T-helper 17 cell (primary cell): ENCODE data around the gene CRHR2. TPM values are rescaled to one million over a fixed set of nuclear protein-coding genes. Genes with fewer than 3 reads are reported as not detected.
"Not testable (repeated sequence)": the region's sequence is repeated elsewhere in the genome, so short reads cannot be mapped to it uniquely, and the experiment has no call there.

Source experiments
- ATAC-seq: fragments of 150-1000 bp; cut with Tn5 transposase; 2 replicates; pipeline ENCODE4 v1.10.0; 2021; ENCODE audit warnings: mild to moderate bottlenecking, moderate library complexity
- DNase-seq, 3 donors: peaks; one replicate each; pipeline versions ENCODE4 v3.0.0 to v3.0.0-alpha.2; 2020 to 2021
- H3K9me3 ChIP-seq: one replicate; pipeline ENCODE4 v1.7.0; 2013; ENCODE audit warnings: low read length, mild to moderate bottlenecking; ENCODE audit not compliant: control insufficient read depth, poor library complexity, severe bottlenecking
- H3K27ac Mint-ChIP-seq: one replicate; pipeline ENCODE4 v1.8.0; 2022; ENCODE audit warnings: mild to moderate bottlenecking, moderate library complexity, mixed read lengths
- H3K27me3 Mint-ChIP-seq: one replicate; pipeline ENCODE4 v1.8.0; 2022; ENCODE audit warnings: mixed read lengths
- H3K36me3 Mint-ChIP-seq: one replicate; pipeline ENCODE4 v1.8.0; 2022; ENCODE audit warnings: low read depth, mixed read lengths
- H3K4me1 Mint-ChIP-seq: one replicate; pipeline ENCODE4 v1.8.0; 2022; ENCODE audit warnings: mild to moderate bottlenecking, mixed read lengths
- H3K4me3 Mint-ChIP-seq: one replicate; pipeline ENCODE4 v1.8.0; 2022; ENCODE audit warnings: mild to moderate bottlenecking, moderate library complexity, mixed read lengths
- total RNA-seq, 4 donors: library from RNA in 2 of 4; stranded (reverse) in 2 of 4; gene quantifications; one replicate each; pipeline ENCODE4 v1.2.3 and lab custom pipeline; 2022 to 2026

The CRHR2 gene
- total RNA-seq, 2 donors from 2014 or later: not detected

DNA sequence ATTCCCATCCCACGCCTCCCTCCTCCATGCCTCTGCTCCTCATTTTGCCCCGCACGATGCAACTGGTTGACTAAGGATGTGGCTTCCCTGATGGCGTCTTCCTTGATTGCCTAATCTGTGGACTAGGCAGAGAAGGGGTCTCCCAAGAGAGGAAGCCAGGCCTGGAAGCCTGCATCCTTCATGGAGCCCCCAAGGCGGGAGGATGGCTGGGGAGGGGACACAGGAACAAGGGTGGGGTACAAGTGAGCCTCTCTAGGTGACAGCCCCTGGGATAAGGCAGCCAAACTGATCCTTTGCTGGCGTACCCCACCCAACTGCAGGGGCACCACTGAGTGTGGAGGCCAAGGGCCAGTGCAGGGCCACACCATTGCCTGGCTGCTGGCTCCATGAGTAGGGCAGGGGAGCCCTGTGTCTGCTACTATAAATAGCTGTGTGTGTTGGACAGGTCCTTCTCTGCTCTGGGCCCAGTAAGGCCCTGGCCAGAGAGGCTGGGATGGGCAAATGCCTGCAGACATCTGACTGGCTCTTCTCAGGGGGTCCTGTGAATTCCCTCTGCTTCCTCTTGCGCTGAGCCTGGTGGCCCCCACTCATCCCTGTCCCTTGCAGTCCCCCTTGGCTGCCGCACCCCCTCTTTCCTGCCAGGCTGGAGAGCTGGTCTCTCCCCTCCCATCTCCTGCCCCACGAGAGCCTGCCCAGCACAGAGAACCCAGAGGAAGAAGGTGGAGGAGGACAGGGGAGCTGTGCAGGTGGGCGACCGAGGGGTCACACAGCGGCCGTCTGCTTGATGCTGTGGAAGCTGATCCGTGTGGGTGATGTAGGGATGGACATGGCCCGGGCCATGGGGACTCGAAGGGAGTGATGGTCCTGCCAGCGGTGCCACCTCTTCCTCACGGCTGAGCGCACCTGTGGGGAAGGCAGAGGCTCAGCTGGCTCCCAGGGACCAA, 29.3 kb downstream of the CRHR2 start:
- Mint-ChIP-seq H3K4me1 (peaks cover 2% of the 10 kb centered on the region), H3K36me3 (peaks cover 8% of the 10 kb centered on the region), H3K27me3 (no peaks in the 10 kb centered on the region), H3K4me3 (no peak overlapping the region), H3K27ac (no peak overlapping the region)
- ATAC-seq: no peak
- no peaks in the 10 kb centered on the region for H3K9me3 ChIP-seq
- no peak for DNase-seq

DNA sequence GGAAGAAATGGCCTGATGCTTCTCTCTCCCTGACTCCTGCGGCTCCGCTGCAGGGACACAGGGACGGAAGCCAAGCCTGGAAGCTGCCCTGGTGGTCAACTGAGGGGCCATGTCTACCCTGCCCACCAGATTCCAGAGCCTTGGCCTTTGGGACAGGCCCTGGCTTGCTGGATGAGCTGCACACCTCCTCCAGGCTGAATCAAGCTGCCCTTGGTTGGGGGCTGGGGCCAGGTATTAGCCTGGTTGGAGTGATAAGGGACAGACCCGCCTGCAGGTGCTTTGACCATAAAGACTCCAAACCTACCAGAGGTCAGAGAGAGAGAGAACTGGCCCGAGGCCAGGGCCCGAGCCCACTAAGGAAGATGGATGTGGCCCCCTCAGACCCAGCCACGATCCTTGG, 30.1 kb downstream of the CRHR2 start:
- Mint-ChIP-seq H3K36me3 (peaks cover 6% of the 10 kb centered on the region), H3K27me3 (no peaks in the 10 kb centered on the region), H3K27ac (peak overlapping the region; percentile 41), H3K4me1 (peaks cover 2% of the 10 kb centered on the region), H3K4me3 (peak overlapping the region; percentile 12)
- H3K9me3 ChIP-seq: no peaks in the 10 kb centered on the region
- no peak for ATAC-seq
- no peak for DNase-seq

DNA sequence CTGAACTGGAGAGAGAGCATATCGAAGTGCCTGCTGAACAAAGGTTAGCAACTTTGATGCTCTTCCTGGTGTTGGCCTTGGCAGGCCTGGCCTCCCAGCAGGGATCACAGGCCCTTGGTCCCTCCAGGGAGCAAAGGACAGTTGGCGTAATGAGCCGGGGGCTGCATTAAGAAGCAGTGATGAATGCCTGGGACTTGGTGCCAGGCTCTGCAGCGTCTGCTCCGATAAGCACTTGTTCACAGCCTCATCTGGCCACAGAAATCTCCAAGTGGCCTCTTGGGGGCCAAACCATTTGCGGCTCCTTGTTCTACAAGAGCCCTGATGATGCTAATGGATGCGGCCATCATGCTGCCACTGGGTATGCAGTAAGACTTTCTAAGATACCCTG, 31.8 kb downstream of the CRHR2 start:
- Mint-ChIP-seq H3K27me3 (no peaks in the 10 kb centered on the region), H3K4me3 (no peak overlapping the region), H3K4me1 (peaks cover 2% of the 10 kb centered on the region), H3K27ac (peak overlapping the region; percentile 63), H3K36me3 (peaks cover 6% of the 10 kb centered on the region)
- no peak for ATAC-seq
- DNase-seq: no peak
- H3K9me3 ChIP-seq: no peaks in the 10 kb centered on the region

DNA sequence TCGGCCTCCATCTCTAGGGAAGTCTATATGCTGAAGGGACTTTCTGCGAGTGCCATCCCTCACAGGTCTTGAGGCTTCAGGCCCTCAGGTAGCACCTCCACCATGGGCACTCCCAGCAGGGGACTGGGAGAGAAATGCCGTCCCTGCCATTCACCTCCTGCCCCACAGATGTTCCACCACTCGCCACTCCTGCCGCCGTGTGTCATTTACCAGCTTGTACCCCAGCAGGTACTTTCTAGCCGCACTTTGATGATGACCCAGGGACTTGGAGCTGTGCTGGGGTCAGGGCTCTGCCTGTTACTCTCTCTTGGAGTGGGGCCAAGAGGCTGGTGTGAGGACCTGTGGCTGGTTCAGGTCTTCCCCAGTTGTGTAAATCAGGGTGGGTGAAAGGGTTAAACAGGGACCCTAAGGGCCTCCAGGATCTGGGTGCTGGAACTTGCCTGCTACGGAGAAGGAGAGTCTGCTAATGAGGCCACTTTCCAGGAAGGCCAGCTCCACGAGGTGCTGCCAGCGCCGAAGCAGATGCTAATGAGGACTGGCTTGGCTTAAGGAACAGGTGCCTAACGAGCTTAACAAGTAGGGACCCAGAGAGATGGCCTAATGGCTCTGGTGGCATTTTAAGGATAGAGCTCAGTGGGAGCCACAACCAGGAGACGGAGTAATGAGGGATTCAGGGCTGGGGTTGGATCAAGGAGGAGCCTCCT, 32.4 kb downstream of the CRHR2 start:
- peaks cover 6% of the 10 kb centered on the region for H3K36me3 Mint-ChIP-seq
- H3K4me3 Mint-ChIP-seq: no peak overlapping the region
- peaks cover 2% of the 10 kb centered on the region for H3K4me1 Mint-ChIP-seq
- no peak for DNase-seq
- H3K27me3 Mint-ChIP-seq: no peaks in the 10 kb centered on the region
- H3K27ac Mint-ChIP-seq: peak overlapping the region; percentile 63
- H3K9me3 ChIP-seq: no peaks in the 10 kb centered on the region
- no peak for ATAC-seq

DNA sequence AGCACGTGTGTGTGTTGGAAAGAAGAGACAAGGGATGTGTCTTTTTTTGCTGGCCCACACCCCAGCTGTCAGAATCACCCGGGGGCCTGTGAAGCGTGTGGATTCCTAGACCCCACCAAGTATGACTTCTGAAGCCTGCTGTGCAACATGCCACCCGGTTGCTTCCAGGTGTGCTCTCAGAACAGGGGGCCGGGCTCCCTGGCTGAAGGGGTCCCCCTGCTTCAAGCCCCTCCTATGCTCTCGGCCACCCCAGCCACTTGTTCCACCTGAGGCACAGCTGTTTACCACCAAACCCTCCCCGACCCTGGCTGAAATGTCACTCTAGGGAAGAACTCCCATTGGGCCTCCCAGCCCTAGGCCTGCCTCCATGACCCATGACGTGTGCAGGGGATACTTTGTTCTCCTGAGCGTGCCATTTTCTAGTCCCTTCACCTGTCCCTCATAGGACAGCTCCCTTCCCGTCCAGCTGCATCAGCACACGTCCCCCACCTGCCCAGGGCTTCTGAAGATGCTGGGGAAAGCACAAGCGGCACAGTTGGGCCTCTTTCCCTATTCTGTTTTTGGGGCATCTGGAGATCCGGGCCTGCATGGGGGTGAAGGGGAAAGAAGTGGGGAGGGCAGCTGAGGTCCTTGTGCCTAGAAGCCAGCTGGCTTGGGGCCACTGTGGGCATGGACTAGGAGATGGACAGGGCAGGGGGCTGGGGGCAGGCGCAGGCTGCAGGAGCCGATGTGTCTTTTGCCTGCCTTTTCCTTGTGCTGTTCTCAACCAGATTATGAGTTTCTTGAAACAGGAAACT, 33.3 kb downstream of the CRHR2 start:
- no peak overlapping the region for H3K4me3 Mint-ChIP-seq
- H3K27me3 Mint-ChIP-seq: no peaks in the 10 kb centered on the region
- no peak overlapping the region for H3K27ac Mint-ChIP-seq
- H3K9me3 ChIP-seq: no peaks in the 10 kb centered on the region
- DNase-seq (no peak), ATAC-seq (no peak)
- peaks cover 4% of the 10 kb centered on the region for H3K36me3 Mint-ChIP-seq
- peaks cover 5% of the 10 kb centered on the region for H3K4me1 Mint-ChIP-seq

DNA sequence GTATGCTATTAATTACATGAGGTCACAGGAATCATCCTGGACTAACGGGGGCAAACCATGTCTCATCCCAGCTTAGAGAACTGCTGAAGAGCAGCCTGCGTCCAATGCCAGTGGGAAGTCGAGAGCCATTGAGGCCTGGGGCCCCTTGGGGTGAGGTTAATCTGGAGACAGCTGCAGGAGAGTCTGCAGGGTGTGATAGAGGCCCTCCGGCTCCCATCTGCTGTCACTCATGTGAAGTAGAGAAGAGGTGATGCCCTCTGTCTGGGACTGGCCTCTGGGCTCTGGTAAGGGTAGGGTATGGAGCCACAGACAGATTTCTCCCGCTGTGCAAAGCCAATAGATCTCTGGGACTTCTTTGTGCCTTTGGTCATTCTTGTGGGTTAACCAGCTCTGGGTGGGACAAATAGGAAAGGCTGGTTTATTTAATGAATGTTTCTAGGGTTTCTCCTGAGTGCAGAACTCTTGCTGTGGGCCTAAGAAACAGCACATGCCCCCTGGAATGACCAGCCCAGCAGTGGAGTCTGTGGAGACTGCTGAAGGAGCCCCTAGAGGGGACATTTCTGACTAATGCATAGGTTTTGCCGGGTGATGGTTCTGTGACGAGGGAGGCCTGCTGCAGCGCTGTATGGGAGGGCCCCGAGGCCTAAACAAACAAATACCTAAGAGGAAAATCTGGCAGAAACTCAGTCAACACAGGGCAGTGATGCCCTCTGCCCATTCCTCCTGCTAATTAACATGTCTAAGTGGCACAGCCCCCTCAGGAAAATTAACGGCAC, 34.5 kb downstream of the CRHR2 start:
- Mint-ChIP-seq H3K27me3 (no peaks in the 10 kb centered on the region), H3K36me3 (no peaks in the 10 kb centered on the region), H3K27ac (peak overlapping the region; percentile 6), H3K4me3 (no peak overlapping the region), H3K4me1 (peaks cover 3% of the 10 kb centered on the region)
- DNase-seq (no peak), ATAC-seq (no peak)
- H3K9me3 ChIP-seq: no peaks in the 10 kb centered on the region

DNA sequence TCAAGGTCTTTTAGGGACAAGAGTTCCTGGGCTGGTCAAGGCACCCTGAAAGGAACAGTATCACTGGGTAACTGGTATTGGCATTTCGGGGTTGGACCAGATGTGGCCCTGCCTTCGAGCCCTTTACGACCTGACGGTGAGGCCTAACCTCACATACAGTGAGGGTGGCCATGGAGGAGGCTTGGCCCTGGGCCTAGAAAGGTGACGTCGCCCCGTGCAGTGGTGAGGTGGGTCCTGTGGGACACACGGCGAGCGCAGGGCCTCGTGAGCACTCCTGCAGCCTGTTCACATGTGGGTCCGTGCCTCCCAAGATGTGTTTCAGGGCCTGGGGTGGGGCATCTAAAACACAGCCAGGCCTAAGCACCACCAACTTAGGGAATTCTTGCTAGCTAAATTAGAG, 36.1 kb downstream of the CRHR2 start:
- no peaks in the 10 kb centered on the region for H3K27me3 Mint-ChIP-seq
- H3K36me3 Mint-ChIP-seq: no peaks in the 10 kb centered on the region
- peaks cover 3% of the 10 kb centered on the region for H3K4me1 Mint-ChIP-seq
- no peak for ATAC-seq
- no peak for DNase-seq
- H3K27ac Mint-ChIP-seq: no peak overlapping the region
- H3K4me3 Mint-ChIP-seq: no peak overlapping the region
- H3K9me3 ChIP-seq: no peaks in the 10 kb centered on the region

DNA sequence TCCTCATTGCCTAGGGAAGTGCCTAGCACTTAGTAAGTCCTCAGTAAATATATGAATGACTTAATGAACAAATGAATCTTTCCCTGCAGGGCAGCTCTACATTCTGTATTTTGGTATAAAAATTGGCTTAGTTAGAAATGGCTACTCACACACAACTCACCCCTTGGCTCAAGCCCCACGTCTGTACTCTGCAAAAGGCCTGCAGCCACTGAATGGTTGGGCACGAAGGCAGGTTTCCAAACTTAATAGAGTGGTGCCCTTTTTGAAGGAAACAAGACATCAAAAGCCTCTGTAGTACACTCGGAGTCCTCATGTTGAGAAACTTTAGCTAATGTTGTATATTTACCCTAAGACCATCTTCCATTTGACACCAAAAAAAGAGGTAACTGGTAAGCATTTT, 36.6 kb downstream of the CRHR2 start:
- Mint-ChIP-seq H3K27me3 (no peaks in the 10 kb centered on the region), H3K4me3 (no peak overlapping the region), H3K4me1 (peaks cover 3% of the 10 kb centered on the region), H3K27ac (no peak overlapping the region), H3K36me3 (no peaks in the 10 kb centered on the region)
- ATAC-seq (no peak), DNase-seq (no peak)
- H3K9me3 ChIP-seq: no peaks in the 10 kb centered on the region

DNA sequence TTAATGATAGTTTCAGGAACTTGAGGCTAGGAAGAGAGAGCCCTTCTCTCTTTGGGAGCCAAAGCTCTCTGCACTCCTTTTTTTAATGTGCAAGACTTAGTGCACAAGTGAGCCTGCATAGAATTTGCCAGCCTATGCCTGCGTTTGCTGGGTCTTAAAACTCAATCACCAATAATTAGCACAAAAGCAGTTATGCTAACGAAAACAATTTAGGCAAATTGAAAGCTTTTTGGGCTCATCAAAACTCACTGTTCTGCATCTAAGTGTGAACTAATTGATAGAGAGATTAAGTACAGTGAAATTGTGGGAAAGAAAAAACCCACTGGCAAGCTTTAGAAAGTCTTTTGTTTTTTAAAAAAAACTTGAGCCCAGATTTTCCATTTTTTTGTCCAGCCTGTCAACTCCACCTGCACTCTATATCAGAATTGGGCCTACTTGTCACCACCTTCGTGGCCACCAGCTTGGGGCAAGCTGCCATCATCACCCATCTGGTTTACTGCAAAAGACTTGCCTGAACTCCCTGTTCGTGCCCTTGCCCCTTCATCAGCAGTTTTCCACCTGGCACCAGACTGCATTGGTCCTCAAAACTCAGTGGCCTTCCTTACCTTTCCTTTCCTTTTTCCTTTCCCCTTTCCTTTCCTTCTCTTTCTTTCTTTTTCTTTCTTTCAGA, 37.8 kb downstream of the CRHR2 start:
- ATAC-seq: no peak
- no peaks in the 10 kb centered on the region for H3K36me3 Mint-ChIP-seq
- no peak for DNase-seq
- peak overlapping the region; percentile 4 for H3K4me3 Mint-ChIP-seq
- H3K9me3 ChIP-seq: no peaks in the 10 kb centered on the region
- peaks cover 3% of the 10 kb centered on the region for H3K4me1 Mint-ChIP-seq
- no peaks in the 10 kb centered on the region for H3K27me3 Mint-ChIP-seq
- no peak overlapping the region for H3K27ac Mint-ChIP-seq

DNA sequence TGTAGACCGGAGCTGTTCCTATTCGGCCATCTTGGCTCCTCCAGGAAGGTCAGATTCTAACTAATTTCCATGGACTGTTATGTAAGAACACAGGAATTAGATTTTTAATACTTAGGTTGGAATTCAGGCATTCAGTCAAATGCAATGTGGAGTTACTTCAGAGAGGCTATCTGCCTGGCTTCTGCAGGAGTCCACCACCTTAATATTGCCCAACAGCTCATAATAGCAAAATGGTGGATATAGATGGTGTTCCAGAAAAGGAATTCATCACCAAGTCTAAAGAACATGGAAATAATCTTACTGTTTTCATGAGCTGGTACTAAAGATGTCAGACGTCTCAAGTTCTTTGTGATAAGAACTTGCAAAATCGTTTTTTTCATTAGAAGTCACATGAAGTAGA, 39.5 kb downstream of the CRHR2 start:
- DNase-seq (no peak), ATAC-seq (no peak)
- H3K27ac Mint-ChIP-seq: no peak overlapping the region
- no peaks in the 10 kb centered on the region for H3K27me3 Mint-ChIP-seq
- peaks cover 3% of the 10 kb centered on the region for H3K4me1 Mint-ChIP-seq
- no peaks in the 10 kb centered on the region for H3K9me3 ChIP-seq
- H3K4me3 Mint-ChIP-seq: no peak overlapping the region
- H3K36me3 Mint-ChIP-seq: no peaks in the 10 kb centered on the region

DNA sequence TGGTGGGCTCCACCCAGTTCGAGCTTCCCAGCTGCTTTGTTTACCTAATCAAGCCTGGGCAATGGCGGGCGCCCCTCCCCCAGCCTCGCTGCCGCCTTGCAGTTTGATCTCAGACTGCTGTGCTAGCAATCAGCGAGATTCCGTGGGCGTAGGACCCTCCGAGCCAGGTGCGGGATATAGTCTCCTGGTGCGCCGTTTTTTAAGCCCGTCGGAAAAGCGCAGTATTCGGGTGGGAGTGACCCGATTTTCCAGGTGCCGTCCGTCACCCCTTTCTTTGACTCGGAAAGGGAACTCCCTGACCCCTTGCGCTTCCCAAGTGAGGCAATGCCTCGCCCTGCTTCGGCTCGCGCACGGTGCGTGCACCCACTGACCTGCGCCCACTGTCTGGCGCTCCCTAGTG, 39.9 kb downstream of the CRHR2 start:
- H3K4me1 Mint-ChIP-seq, ATAC-seq, H3K4me3 Mint-ChIP-seq, H3K36me3 Mint-ChIP-seq, H3K27me3 Mint-ChIP-seq, DNase-seq, H3K9me3 ChIP-seq, H3K27ac Mint-ChIP-seq: not testable (repeated sequence)

DNA sequence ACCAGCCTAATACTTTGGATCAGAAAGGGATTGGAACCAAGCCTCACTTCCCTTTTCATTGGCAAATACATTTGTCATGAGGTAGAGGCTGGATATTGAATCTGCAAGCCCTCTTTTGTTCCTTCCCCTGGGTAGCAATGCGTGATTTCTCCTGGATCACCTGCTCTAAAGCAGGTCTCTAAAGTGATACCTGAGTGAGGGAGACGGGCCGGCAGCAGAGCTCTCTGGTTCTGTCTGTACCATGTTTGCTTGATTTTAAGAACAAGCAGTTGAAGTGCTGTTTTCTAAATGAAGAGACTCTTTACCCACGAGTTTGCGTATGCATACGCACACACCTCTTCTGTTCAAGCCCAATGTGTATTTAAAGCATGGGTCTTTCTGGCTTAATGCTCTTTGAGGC, 46.5 kb downstream of the CRHR2 start:
- DNase-seq (no peak), ATAC-seq (no peak)
- Mint-ChIP-seq H3K36me3 (no peaks in the 10 kb centered on the region), H3K4me3 (no peak overlapping the region), H3K4me1 (peaks cover 2% of the 10 kb centered on the region), H3K27ac (no peak overlapping the region), H3K27me3 (no peaks in the 10 kb centered on the region)
- no peaks in the 10 kb centered on the region for H3K9me3 ChIP-seq
